IgD-negative memory B cell (primary cell): ENCODE data around the gene YY1. TPM values are rescaled to one million over a fixed set of nuclear protein-coding genes. Genes with fewer than 3 reads are reported as not detected.
"Not testable (repeated sequence)": the region's sequence is repeated elsewhere in the genome, so short reads cannot be mapped to it uniquely, and the experiment has no call there.

Experiments used
- H3K27ac Mint-ChIP-seq, 3 donors: one replicate each; pipeline ENCODE4 v1.8.0; 2020 to 2022; ENCODE audit warnings: mild to moderate bottlenecking in 3 of 3, mixed read lengths in 3 of 3, moderate library complexity in 1 of 3
- H3K27me3 Mint-ChIP-seq: one replicate; pipeline ENCODE4 v1.8.0; 2021; ENCODE audit warnings: mixed read lengths
- H3K36me3 Mint-ChIP-seq: one replicate; pipeline ENCODE4 v1.8.0; 2020; ENCODE audit warnings: mild to moderate bottlenecking, mixed read lengths
- H3K4me1 Mint-ChIP-seq, 3 donors: one replicate each; pipeline ENCODE4 v1.8.0; 2020 to 2022; ENCODE audit warnings: mixed read lengths in 3 of 3, mild to moderate bottlenecking in 1 of 3
- H3K4me3 Mint-ChIP-seq, 4 donors: one replicate each; pipeline ENCODE4 v1.8.0; 2020 to 2022; ENCODE audit warnings: mild to moderate bottlenecking in 4 of 4, mixed read lengths in 4 of 4, moderate library complexity in 3 of 4
- H3K9me3 Mint-ChIP-seq, 3 donors: one replicate each; pipeline ENCODE4 v1.8.0; 2020 to 2021; ENCODE audit warnings: mixed read lengths in 3 of 3, mild to moderate bottlenecking in 1 of 3
- polyA plus RNA-seq: library from polyadenylated mRNA; unstranded; fragments of 300-500 nt; fragmentation: Illumina TruSeq; gene quantifications from one replicate; pipeline ENCODE4 v1.2.3, GENCODE V29; 2021

The YY1 gene
- polyA plus RNA-seq, 1 donor from 2014 or later: 17.7 TPM

GRCh38 chr14:100279563-100279962 lies 40.6 kb downstream of the YY1 start:
- H3K4me1 Mint-ChIP-seq: peaks cover 15 to 25% (median 24%) of the 10 kb centered on the region in 3 donors

GRCh38 chr14:100281286-100282082 lies 42.5 kb downstream of the YY1 start:
- Mint-ChIP-seq H3K27ac (no peak overlapping the region), H3K4me3 (no peak overlapping the region), H3K9me3 (no peaks in the 10 kb centered on the region), H3K4me1 (peaks cover 10 to 19% (median 19%) of the 10 kb centered on the region in 3 donors), H3K27me3 (no peaks in the 10 kb centered on the region), H3K36me3 (no peaks in the 10 kb centered on the region)

More at GRCh38 chr14:100279563-100279962, 40.6 kb downstream of the YY1 start:
- Mint-ChIP-seq H3K27ac (peak overlapping the region in 1 of 3 donors; percentile 23), H3K4me3 (no peak overlapping the region), H3K9me3 (no peaks in the 10 kb centered on the region), H3K36me3 (no peaks in the 10 kb centered on the region), H3K27me3 (no peaks in the 10 kb centered on the region)

- no peaks in the 10 kb centered on the region for H3K9me3 Mint-ChIP-seq
- H3K36me3 Mint-ChIP-seq: no peaks in the 10 kb centered on the region
- H3K27me3 Mint-ChIP-seq: no peaks in the 10 kb centered on the region
- H3K4me3 Mint-ChIP-seq: no peak overlapping the region
- H3K27ac Mint-ChIP-seq: peak overlapping the region in 1 of 3 donors; percentile 5
- H3K4me1 Mint-ChIP-seq: peaks cover 10 to 19% (median 19%) of the 10 kb centered on the region in 3 donors
Observed at GRCh38 chr14:100282083-100282350, 43.1 kb downstream of the YY1 start.

GRCh38 chr14:100282766-100283419 lies 43.9 kb downstream of the YY1 start:
- peak overlapping the region in 2 of 4 donors; percentile 9 to 74 for H3K4me3 Mint-ChIP-seq

GRCh38 chr14:100283436-100283835 lies 44.5 kb downstream of the YY1 start:
- not testable (repeated sequence) for H3K36me3 Mint-ChIP-seq, H3K4me3 Mint-ChIP-seq, H3K27me3 Mint-ChIP-seq, H3K9me3 Mint-ChIP-seq
- H3K4me1 Mint-ChIP-seq: peaks cover 8 to 18% (median 14%) of the 10 kb centered on the region in 3 donors
- peak overlapping the region in 1 of 3 donors; percentile 58 for H3K27ac Mint-ChIP-seq

More at GRCh38 chr14:100282766-100283419, 43.9 kb downstream of the YY1 start:
- Mint-ChIP-seq H3K9me3 (no peaks in the 10 kb centered on the region), H3K4me1 (peaks cover 10 to 19% (median 18%) of the 10 kb centered on the region in 3 donors), H3K27ac (peak overlapping the region in 2 of 3 donors; percentile 58 to 78), H3K27me3 (no peaks in the 10 kb centered on the region), H3K36me3 (no peaks in the 10 kb centered on the region)

- H3K4me1 Mint-ChIP-seq: peaks cover 0 to 10% (median 7%) of the 10 kb centered on the region in 3 donors
- no peaks in the 10 kb centered on the region for H3K27me3 Mint-ChIP-seq
- no peaks in the 10 kb centered on the region for H3K9me3 Mint-ChIP-seq
- H3K36me3 Mint-ChIP-seq: no peaks in the 10 kb centered on the region
- H3K27ac Mint-ChIP-seq: peak overlapping the region; percentile 57 to 67 (median 62)
- peak overlapping the region; percentile 62 to 85 (median 83) for H3K4me3 Mint-ChIP-seq
Observed at GRCh38 chr14:100283984-100284881, 45.3 kb downstream of the YY1 start.

GRCh38 chr14:100285021-100285912 lies 46.3 kb downstream of the YY1 start:
- H3K27me3 Mint-ChIP-seq: no peaks in the 10 kb centered on the region
- peak overlapping the region in 2 of 3 donors; percentile 57 to 69 for H3K27ac Mint-ChIP-seq
- H3K9me3 Mint-ChIP-seq: no peaks in the 10 kb centered on the region
- no peaks in the 10 kb centered on the region for H3K36me3 Mint-ChIP-seq
- H3K4me3 Mint-ChIP-seq: peak overlapping the region; percentile 68 to 89 (median 84)
- H3K4me1 Mint-ChIP-seq: peaks cover 0 to 7% (median 7%) of the 10 kb centered on the region in 3 donors

GRCh38 chr14:100285913-100286400 lies 47.0 kb downstream of the YY1 start:
- Mint-ChIP-seq H3K9me3 (no peaks in the 10 kb centered on the region), H3K27me3 (no peaks in the 10 kb centered on the region), H3K4me1 (peaks cover 0 to 9% (median 7%) of the 10 kb centered on the region in 3 donors), H3K36me3 (no peaks in the 10 kb centered on the region), H3K27ac (peak overlapping the region; percentile 57 to 87 (median 69)), H3K4me3 (peak overlapping the region; percentile 67 to 89 (median 70))

GRCh38 chr14:100286484-100287191 lies 47.7 kb downstream of the YY1 start:
- no peaks in the 10 kb centered on the region for H3K36me3 Mint-ChIP-seq
- no peaks in the 10 kb centered on the region for H3K9me3 Mint-ChIP-seq
- peak overlapping the region in 1 of 3 donors; percentile 69 for H3K27ac Mint-ChIP-seq
- H3K4me3 Mint-ChIP-seq: peak overlapping the region in 3 of 4 donors; percentile 4 to 73 (median 67)
- peaks cover 0 to 9% (median 7%) of the 10 kb centered on the region in 3 donors for H3K4me1 Mint-ChIP-seq
- H3K27me3 Mint-ChIP-seq: no peaks in the 10 kb centered on the region

- Mint-ChIP-seq H3K27me3 (no peaks in the 10 kb centered on the region), H3K9me3 (no peaks in the 10 kb centered on the region), H3K27ac (no peak overlapping the region), H3K36me3 (no peaks in the 10 kb centered on the region), H3K4me3 (peak overlapping the region in 2 of 4 donors; percentile 41 to 57), H3K4me1 (peaks cover 0 to 9% (median 5%) of the 10 kb centered on the region in 3 donors)
Observed at GRCh38 chr14:100287202-100287997, 48.5 kb downstream of the YY1 start.

- H3K36me3 Mint-ChIP-seq, H3K4me1 Mint-ChIP-seq, H3K27me3 Mint-ChIP-seq, H3K27ac Mint-ChIP-seq, H3K9me3 Mint-ChIP-seq: not testable (repeated sequence)
- peak overlapping the region in 1 of 4 donors; percentile 57 for H3K4me3 Mint-ChIP-seq
Observed at GRCh38 chr14:100287998-100288295, 49.0 kb downstream of the YY1 start.

GRCh38 chr14:100288382-100289185 lies 49.6 kb downstream of the YY1 start:
- H3K4me1 Mint-ChIP-seq: peaks cover 0 to 9% (median 5%) of the 10 kb centered on the region in 3 donors
- H3K27ac Mint-ChIP-seq: no peak overlapping the region
- peak overlapping the region in 1 of 4 donors; percentile 25 for H3K4me3 Mint-ChIP-seq
- H3K27me3 Mint-ChIP-seq: no peaks in the 10 kb centered on the region
- H3K36me3 Mint-ChIP-seq: no peaks in the 10 kb centered on the region
- no peaks in the 10 kb centered on the region for H3K9me3 Mint-ChIP-seq
